ENCODE measurements around the gene SLAMF8.
A peak's percentile ranks its signal among the peaks of the same experiment; 100 is the strongest.

SLAMF8 gene

GRCh38 chr1:159849626-159850366 is 23.1 kb downstream of the SLAMF8 start:
- no peak for DNase-seq

- no peak for DNase-seq
Observed at GRCh38 chr1:159851407-159851806, 24.7 kb downstream of the SLAMF8 start.

GRCh38 chr1:159853417-159854115 is 26.9 kb downstream of the SLAMF8 start:
- DNase-seq = no peak

GRCh38 chr1:159854116-159854692 is 27.5 kb downstream of the SLAMF8 start:
- no peak for DNase-seq

- DNase-seq = peak; percentile 73
Observed at GRCh38 chr1:159854693-159855192, 28.1 kb downstream of the SLAMF8 start.

DNA sequence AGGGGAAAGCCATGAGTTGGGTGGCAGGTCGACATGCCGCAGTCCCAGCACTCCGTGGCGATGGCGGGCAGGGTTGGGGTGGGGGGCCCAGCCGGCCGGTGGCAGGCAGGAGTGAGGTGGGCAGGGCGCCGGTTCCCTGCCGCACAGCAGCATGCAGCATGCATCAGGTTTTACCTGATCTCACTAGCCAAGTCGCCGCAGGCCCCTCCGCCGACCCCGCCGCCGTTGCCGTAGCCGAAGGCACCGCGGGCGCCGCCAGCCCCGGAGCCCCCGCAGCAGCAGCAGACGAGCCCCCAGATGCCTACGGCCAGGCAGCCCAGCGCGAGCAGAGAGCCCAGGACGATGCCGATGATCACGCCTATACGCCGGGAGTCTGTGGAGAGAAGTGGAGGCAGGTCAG is 29.0 kb downstream of the SLAMF8 start:
- DNase-seq = no peak

DNA sequence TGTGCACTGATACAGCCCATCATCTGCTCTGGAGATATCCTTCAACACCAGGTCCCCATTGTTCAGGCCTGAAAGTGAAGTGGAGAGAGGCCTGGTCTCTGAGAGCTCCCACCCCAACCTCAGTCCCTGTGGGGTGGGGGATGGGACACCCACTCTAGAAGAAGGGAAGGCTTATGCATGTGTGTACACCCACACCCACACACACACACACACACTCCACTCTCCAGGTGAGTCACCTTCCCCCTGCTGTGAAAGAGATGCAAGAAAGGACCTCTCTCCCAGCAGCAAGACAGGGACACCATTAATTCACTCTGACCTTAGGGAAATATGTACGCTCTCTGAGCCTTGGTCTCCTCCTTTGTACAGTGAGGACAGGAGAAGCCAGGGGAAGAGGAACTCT is 29.9 kb downstream of the SLAMF8 start:
- DNase-seq = no peak

GRCh38 chr1:159857889-159858288 is 31.2 kb downstream of the SLAMF8 start:
- DNase-seq = no peak

GRCh38 chr1:159859767-159860322 is 33.2 kb downstream of the SLAMF8 start:
- no peak for DNase-seq

DNA sequence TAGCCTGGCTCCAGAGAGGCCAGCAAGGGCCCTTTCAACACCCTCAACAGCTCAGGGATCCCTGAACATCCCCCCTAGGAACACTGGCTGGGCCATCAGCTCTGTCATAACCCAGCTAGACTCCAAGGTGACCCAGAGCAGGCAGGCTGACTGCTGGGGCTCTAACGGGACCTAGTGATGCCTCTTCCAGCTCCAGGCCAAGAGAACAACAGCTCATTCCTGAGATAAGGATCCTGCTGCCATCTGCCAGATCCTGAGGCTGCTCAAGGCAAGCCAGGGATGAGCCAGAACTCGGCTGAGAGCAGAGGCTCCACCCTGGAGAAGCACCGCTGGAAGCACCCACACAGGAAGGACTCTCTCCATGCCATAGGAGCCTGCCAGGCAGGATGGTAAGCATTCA is 33.8 kb downstream of the SLAMF8 start:
- no peak for DNase-seq

DNA sequence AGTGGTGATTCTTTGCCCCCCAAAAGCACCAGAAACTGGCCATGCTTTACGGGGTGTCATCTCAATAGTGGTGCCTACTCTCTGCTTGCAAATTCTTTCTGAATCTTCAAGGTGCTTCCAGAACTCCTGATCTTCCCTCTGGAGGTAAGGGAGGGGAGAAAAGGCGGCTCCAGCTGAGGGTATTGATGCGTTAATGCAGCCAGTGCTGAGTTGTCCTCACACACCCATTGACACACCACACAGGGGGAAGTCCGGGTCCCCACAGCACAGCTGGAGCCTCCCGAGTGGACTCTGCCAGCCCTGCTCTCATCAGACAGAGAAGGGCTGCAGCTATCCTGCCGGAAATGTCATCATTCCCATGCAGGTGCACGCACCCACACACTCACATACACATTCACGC is 34.5 kb downstream of the SLAMF8 start:
- DNase-seq = no peak

DNA sequence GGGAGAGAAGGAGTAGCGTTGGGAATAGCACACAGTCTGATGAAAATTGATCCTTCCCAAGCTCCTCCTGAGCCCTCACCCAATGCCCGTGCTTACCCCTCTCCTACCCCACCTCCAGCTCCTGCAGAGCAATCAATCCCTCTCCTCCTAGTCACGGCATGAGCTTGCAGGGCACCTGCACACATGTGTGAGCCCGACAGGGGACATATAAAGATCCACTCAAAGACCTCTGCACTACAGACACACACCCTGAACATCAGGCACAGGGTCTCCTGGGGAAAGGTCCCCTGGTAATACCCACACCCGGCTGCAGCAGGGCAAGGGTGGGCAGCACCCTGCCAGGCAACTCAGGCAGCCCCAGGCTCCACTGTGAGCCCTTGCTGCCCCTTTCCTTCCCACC is 35.4 kb downstream of the SLAMF8 start:
- DNase-seq = no peak

- no peak for DNase-seq
Observed at GRCh38 chr1:159862557-159862956, 35.9 kb downstream of the SLAMF8 start, which contains the start of gene VSIG8. Gene VSIG8, minus strand, starts transcription at chr1:159862657. Its CDS starts 136 bp downstream, at chr1:159862521.

GRCh38 chr1:159864262-159864661 is 37.6 kb downstream of the SLAMF8 start:
- DNase-seq = no peak

DNA sequence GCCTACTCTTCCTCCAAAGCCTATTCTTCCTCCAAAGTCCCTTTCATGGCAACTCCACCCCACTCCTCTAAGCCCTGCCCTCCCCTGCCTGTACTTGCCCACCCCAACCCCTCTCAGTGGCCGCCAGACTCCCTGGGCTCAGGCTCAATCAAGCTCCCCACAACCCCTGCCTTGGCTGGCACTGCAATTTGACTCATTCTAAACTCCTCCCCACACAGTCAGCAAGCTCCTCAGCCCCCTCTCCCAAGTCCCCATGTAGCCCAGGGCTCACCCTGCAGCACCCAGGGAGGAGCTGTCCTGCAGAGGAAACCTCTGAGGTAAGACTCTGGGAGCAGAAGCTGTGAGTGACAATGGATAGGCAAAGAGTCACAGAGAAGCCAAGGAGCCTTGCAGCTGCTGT is 39.4 kb downstream of the SLAMF8 start:
- DNase-seq = no peak

DNA sequence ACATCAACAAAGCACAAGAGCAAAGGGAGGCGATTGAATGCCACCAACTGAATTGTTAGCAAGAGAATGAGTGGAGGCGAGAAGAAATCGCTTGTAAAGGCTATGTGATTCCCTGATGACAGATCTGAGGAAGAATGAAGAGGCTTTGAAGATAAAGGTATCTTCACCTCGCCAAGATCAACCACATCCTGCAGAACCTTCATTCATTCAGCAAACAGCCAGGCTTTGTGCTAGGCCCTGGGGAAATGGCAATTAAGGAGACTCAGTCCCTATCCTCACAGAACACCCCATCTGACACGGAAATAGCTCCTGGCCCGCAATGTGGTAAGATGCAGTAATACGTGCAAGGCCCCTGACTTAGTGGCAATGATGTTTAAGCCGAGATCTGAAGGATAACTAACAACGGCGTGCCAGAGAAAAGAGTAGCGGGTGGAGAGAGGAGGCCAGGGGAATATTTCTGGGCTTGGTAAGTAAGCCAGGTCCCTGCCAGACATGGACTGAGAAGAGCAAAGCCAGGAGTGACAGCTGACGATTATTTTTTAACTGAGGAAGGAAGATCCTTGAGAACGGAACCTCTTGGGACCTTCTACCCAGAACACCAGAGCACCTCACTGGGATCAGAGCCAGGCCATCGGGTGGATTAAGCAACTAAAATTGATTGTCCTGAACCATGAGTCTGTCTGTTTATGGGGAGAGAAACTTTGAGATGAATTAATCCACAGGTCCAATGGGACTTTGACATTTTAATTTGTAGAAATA is 40.4 kb downstream of the SLAMF8 start:
- no peak for DNase-seq

GRCh38 chr1:159867664-159868026 is 41.0 kb downstream of the SLAMF8 start:
- DNase-seq = no peak

- DNase-seq = no peak
Observed at GRCh38 chr1:159868766-159869165, 42.1 kb downstream of the SLAMF8 start.

GRCh38 chr1:159869173-159869572 is 42.5 kb downstream of the SLAMF8 start:
- DNase-seq = peak; percentile 3

DNA sequence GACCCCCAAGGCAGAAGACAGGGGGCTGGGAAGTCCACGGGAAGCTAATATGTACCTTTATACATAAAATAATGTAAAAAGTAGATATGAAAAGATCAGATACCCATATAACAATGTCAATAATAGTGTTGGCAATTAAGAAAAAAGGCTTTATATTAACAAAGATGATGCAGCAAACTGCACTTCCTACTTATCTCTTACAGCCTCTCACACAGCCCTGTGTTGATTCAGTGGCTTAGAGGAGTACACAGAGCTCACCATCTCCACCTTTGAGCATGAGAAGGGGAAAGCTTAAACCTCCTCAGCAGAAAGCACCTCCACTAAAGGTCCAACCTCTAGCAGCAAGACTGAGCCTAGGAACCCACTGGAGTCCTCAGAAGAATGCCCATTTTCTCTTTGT is 42.9 kb downstream of the SLAMF8 start:
- DNase-seq = no peak

GRCh38 chr1:159870704-159871103 is 44.0 kb downstream of the SLAMF8 start:
- DNase-seq = no peak

DNA sequence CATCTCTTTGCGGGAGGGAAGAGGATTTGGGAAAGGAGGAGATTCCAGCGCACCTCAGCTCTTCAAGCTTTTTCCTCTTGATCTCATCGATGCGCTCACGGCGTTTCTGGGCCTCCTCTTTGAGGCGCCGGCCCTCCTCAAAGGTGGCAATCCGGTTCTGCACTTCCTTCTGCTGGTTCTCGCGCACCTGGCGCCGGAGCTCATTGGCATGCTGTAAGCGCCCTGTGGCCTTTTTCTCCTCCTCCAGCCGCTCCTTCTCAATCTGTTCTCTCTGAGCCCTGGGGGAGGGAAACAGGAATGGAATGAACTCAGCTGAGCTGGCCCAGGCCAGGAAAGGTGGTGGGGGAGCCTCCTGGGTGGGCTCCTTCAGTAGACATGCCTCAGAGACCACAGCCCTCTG is 46.2 kb downstream of the SLAMF8 start:
- DNase-seq = no peak
